ENCODE measurements around the gene FAM13C.

- TF ChIP-seq CTCF (IDR thresholded peaks at IDR 0.05) = no peak
- no peak for TF ChIP-seq POLR2A (IDR thresholded peaks at IDR 0.05; ENCODE audit: low read depth)
- TF ChIP-seq POLR2AphosphoS5 (IDR thresholded peaks at IDR 0.05) = no peak
These were observed 148.2 kb downstream of the FAM13C start for GRCh38 chr10:59214160-59214559.

Measured in esophagus muscularis mucosa (tissue), 3 donors.